Measurements from ENCODE around the gene GPR132. TPM values are rescaled to one million over a fixed set of nuclear protein-coding genes. Genes with fewer than 3 reads are reported as not detected.

The GPR132 gene
- total and polyA plus RNA-seq, 2 of the 8 experiments (the other 6 are each of a cell fraction or from before 2014, with no cell fraction given) = 0.11 TPM; not detected in 1

GRCh38 chr14:105050551-105050897, 14.7 kb downstream of the GPR132 start (continued):
- TF ChIP-seq CTCF (IDR thresholded peaks at IDR 0.05; ENCODE audit: control extremely low read depth in 1 of 3, insufficient read depth in 1 of 3, low read depth in 1 of 3, low read length in 3 of 3) = no peak
- no peak for TF ChIP-seq USF2 (IDR thresholded peaks at IDR 0.05; ENCODE audit: low read length)
- TF ChIP-seq SAP30 (IDR thresholded peaks at IDR 0.05; ENCODE audit: insufficient read depth, insufficient replicate concordance, low read length) = no peak
- no peak for TF ChIP-seq YY1 (IDR thresholded peaks at IDR 0.05; ENCODE audit: low read depth, low read length)

Data from H1 (cell line).